Type B pancreatic cell (in vitro differentiated cells): ENCODE data around the gene TCEA2. TPM values are rescaled to one million over a fixed set of nuclear protein-coding genes. Genes with fewer than 3 reads are reported as not detected.

Source experiments
- DNase-seq: peaks from one replicate; pipeline ENCODE4 v3.0.0; 2021; ENCODE audit warnings: mixed read lengths; ENCODE audit not compliant: unreplicated experiment; ENCODE audit errors: extremely low spot score
- H3K27ac Mint-ChIP-seq: 2 replicates; pipeline ENCODE4 v1.8.0; 2021; ENCODE audit warnings: mild to moderate bottlenecking, mixed read lengths
- H3K27me3 Mint-ChIP-seq: 2 replicates; pipeline ENCODE4 v1.8.0; 2021; ENCODE audit warnings: mixed read lengths
- H3K36me3 Mint-ChIP-seq: 2 replicates; pipeline ENCODE4 v1.8.0; 2021; ENCODE audit warnings: mixed read lengths
- H3K4me1 Mint-ChIP-seq: one replicate; pipeline ENCODE4 v1.8.0; 2021; ENCODE audit warnings: mixed read lengths; ENCODE audit not compliant: unreplicated experiment
- H3K4me3 Mint-ChIP-seq: 2 replicates; pipeline ENCODE4 v1.8.0; 2021; ENCODE audit warnings: mild to moderate bottlenecking, mixed read lengths
- H3K9me3 Mint-ChIP-seq: 2 replicates; pipeline ENCODE4 v1.8.0; 2021; ENCODE audit warnings: mixed read lengths
- CTCF ChIP-seq: fragments of 200-600 bp; sonication (generic); conservative IDR thresholded peaks from 2 replicates; pipeline ENCODE4 v1.5.0; 2021; ENCODE audit warnings: antibody characterized with exemption, mild to moderate bottlenecking
- total RNA-seq: library from RNA; stranded (reverse); gene quantifications from 2 replicates; pipeline ENCODE4 v1.2.1, GENCODE V29; 2021; ENCODE audit warnings: low replicate concordance

Gene TCEA2
- total RNA-seq, 1 donor from 2014 or later = 73.3 TPM

- DNase-seq = no peak
- no peaks in the 10 kb centered on the region for H3K36me3 Mint-ChIP-seq
- H3K4me1 Mint-ChIP-seq = no peaks in the 10 kb centered on the region
- no peaks in the 10 kb centered on the region for H3K9me3 Mint-ChIP-seq
- no peak overlapping the region for H3K4me3 Mint-ChIP-seq
- TF ChIP-seq CTCF = no peak
- H3K27ac Mint-ChIP-seq = no peak overlapping the region
- peaks cover 14% of the 10 kb centered on the region for H3K27me3 Mint-ChIP-seq
These were observed 32.5 kb downstream of the TCEA2 start for GRCh38 chr20:64095455-64095854.

GRCh38 chr20:64095927-64096326, 32.9 kb downstream of the TCEA2 start:
- TF ChIP-seq CTCF = no peak
- Mint-ChIP-seq H3K4me1 (no peaks in the 10 kb centered on the region), H3K4me3 (no peak overlapping the region), H3K27ac (no peak overlapping the region), H3K27me3 (peaks cover 18% of the 10 kb centered on the region), H3K36me3 (no peaks in the 10 kb centered on the region), H3K9me3 (no peaks in the 10 kb centered on the region)
- DNase-seq = no peak

GRCh38 chr20:64096535-64096934, 33.5 kb downstream of the TCEA2 start:
- Mint-ChIP-seq H3K36me3 (no peaks in the 10 kb centered on the region), H3K9me3 (no peaks in the 10 kb centered on the region), H3K4me1 (no peaks in the 10 kb centered on the region), H3K4me3 (no peak overlapping the region), H3K27me3 (peaks cover 23% of the 10 kb centered on the region), H3K27ac (no peak overlapping the region)
- no peak for DNase-seq
- TF ChIP-seq CTCF = no peak

- no peak for DNase-seq
These were observed 35.5 kb downstream of the TCEA2 start for GRCh38 chr20:64098471-64099013.

GRCh38 chr20:64099086-64099786, 36.2 kb downstream of the TCEA2 start:
- no peak for TF ChIP-seq CTCF

More at GRCh38 chr20:64098471-64099013, 35.5 kb downstream of the TCEA2 start:
- peaks cover 2% of the 10 kb centered on the region for H3K4me1 Mint-ChIP-seq
- H3K4me3 Mint-ChIP-seq = no peak overlapping the region
- no peaks in the 10 kb centered on the region for H3K9me3 Mint-ChIP-seq
- H3K27me3 Mint-ChIP-seq = peaks cover 27% of the 10 kb centered on the region
- TF ChIP-seq CTCF = no peak
- no peak overlapping the region for H3K27ac Mint-ChIP-seq
- H3K36me3 Mint-ChIP-seq = no peaks in the 10 kb centered on the region

More at GRCh38 chr20:64099086-64099786, 36.2 kb downstream of the TCEA2 start:
- H3K27me3 Mint-ChIP-seq = peaks cover 32% of the 10 kb centered on the region
- no peak overlapping the region for H3K27ac Mint-ChIP-seq
- peaks cover 5% of the 10 kb centered on the region for H3K4me1 Mint-ChIP-seq
- DNase-seq = no peak
- no peaks in the 10 kb centered on the region for H3K36me3 Mint-ChIP-seq
- H3K4me3 Mint-ChIP-seq = no peak overlapping the region
- H3K9me3 Mint-ChIP-seq = no peaks in the 10 kb centered on the region
